GM11168 (cell line): ENCODE measurements around the gene EOLA1.
"Not testable (repeated sequence)": the region's sequence is repeated elsewhere in the genome, so short reads cannot be mapped to it uniquely, and the experiment has no call there.

ENCODE experiments used
- in situ Hi-C: fragments of 300-500 bp; cut with MboI; formaldehyde crosslinking; loops from one replicate; pipeline ENCODE4 v1.12.0; 2022; ENCODE audit warnings: low sequenced_read_pairs; ENCODE audit not compliant: unreplicated experiment

EOLA1 gene

DNA sequence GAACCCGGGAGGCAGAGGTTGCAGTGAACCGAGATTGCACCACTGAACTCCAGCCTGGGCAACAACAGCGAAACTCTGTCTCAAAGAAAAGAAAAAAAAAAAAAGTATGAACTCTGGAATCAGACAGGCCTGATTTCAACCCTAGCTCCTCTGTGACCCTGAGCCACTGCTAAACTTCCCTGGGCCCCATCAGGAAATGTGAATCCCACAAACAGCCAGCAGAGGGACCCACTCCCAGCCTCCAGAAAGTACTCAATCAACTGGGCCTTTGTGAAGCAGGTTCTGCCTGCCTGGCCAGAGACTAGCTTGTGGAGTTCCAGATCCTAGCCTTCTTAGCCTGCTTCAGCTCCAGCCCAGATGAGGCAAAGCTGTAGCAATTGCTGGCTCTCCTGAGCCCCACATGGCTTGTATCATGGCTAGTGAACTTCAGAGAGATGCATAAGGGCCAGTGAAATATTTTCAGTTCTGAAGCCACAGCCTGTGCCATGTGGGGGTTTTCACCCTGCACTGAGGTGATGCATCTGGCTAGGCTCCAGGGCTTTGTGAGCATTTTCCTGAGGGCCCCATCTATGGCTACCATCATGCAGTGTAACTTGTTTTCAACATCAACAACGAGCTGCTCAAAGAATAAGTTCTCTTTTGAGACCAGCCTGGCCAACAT lies 28.5 kb upstream of the EOLA1 start:
- in situ Hi-C loops = loop anchor here (25.0 kb wide), 1 partner anchor 125 kb away; the partner anchor contains the start of gene TMEM185A

DNA sequence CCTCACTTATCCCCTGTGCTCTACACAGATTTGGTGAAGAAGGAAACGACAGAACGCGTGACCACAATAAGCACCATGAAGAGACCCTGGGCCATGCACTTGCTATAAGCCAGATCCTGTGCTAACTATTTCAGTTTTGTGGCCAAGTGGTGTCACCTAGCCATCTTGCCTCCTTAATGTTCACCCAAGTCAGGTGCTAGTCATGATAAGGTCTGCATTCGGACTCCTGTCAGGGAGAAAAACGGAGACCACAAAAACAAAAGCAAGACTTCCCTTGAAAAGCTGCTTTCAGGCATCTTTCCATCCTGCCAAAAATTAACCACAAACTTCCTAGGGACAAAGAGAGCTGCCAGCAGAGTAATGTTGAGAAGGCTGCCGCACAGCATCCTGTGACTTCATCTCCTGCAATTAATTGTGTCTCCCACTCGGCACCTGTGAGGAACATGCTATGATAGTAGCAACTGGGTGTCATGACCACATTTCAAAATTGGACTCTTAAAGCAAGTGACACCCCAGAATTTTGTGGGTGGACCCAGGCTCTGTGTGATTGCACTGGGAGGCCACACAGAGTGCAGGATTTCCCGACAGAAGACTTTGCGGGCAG lies 26.9 kb upstream of the EOLA1 start:
- in situ Hi-C loops = loop anchor here (25.0 kb wide), 1 partner anchor 123 kb away; the partner anchor contains the start of gene TMEM185A

DNA sequence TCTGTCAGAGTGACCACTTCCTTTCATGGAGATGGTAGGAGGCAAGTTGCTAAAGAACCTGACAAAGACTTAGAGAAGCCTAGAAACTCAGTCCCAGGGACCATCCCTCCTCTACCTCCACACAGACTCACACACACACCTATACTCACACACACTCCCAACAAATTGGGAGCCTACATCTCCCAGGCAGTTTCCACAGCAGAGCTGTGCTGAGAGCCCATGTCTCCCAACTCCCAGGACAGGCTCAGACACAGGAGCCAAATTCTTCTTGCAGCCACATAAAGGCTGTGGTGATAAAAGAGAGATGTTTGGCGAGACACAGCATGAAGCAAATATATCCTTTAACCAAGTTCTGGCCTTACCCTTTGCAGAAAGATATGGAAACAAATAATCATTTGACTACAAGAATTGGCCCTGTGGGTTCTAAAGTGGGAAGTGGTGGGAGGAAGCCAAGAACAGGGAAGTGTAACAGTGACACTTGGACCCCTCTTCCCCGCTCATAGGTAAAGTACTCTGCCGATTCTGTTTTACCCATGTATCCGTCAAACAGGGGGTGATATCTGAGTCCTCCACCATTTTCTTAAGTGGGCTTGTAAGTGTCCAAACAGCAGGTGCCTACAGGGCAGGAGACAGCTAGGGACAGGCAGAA lies 24.7 kb upstream of the EOLA1 start:
- in situ Hi-C loops = loop anchor here (25.0 kb wide), 1 partner anchor 121 kb away; the partner anchor contains the start of gene TMEM185A

DNA sequence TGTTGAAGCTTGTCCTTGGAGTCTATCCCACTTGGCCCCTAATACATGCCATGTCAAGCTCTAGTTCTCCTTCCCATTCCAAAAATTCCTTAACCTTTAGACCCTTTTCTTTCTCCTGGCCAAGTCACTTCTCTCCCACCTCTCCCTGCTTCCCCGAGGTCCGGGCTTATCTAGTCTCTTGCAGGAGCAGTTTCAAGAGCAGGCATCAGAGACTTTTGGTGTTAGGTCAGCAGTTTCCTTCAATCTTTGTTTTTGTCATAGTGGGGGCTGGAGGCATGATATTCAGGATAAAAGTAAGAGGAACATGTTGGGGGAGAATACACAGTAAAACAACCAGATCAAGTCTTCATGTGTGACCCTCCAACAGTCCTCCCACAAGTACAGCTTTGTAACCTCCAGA lies 24.2 kb upstream of the EOLA1 start:
- in situ Hi-C loops = loop anchor here (25.0 kb wide), 1 partner anchor 121 kb away; the partner anchor contains the start of gene TMEM185A

DNA sequence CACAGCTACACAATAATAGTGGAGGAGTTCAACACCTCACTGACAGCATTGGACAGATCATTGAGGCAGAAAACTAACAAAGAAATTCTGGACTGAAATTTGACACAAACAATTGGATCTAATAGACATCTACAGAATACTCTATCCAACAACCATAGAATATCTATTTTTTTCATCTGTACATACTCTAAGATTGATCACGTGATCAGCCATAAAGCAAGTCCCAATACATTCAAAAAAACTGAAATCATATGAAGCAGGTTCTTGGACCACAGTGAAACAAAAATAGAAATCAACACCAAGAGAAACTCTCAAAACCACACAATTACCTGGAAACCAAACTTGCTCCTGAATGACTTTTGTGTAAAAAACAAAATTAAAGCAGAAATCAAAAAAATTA lies 23.5 kb upstream of the EOLA1 start:
- in situ Hi-C loops = loop anchor here (25.0 kb wide), 1 partner anchor 120 kb away; the partner anchor contains the start of gene TMEM185A

DNA sequence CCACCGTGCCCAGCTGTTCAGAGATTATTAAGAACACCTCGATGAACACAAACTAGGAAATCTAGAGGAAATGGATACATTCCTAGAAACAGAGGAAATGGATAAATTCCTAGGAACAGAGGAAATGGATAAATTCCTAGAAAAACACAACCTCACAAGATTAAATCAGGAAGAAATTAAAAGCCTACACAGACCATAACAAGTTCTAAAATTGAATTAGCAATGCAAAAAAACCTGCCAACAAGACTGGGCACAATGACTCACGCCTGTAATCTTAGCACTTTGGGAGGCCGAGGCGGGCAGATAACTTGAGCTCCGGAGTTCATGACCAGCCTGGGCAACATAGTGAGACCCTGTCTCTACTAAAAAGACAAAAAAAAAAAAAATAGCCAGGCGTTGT lies 22.6 kb upstream of the EOLA1 start:
- in situ Hi-C loops = loop anchor here (25.0 kb wide), 1 partner anchor 119 kb away; the partner anchor contains the start of gene TMEM185A

DNA sequence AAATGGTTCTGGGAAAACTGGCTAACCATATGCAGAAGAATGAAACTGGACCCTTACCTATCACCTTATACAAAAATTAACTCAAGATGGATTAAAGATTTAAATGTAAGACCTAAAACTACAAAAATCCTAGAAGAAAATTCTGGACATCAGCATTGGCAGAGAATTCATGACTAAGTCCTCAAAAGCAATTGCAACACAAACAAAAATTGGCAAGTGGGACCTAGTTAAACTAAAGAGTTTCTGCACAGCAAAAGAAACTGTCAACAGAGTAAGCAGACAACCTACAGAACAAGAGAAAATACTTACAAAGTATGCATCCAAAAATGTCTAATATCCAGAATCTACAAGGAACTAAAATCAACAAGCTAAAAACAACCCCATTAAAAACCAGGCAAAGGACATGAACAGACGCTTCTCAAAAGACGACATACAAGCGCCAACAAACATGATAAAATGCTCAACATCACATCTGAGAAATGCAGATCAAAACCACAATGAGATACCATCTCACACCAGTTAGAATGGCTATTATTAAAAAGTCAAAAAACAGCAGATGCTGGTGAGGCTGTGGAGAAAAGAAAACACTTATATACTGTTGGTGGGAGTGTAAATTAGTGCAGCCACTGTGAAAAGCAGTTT lies 20.1 kb upstream of the EOLA1 start:
- in situ Hi-C loops = loop anchor here (25.0 kb wide), 1 partner anchor 117 kb away; the partner anchor contains the start of gene TMEM185A

DNA sequence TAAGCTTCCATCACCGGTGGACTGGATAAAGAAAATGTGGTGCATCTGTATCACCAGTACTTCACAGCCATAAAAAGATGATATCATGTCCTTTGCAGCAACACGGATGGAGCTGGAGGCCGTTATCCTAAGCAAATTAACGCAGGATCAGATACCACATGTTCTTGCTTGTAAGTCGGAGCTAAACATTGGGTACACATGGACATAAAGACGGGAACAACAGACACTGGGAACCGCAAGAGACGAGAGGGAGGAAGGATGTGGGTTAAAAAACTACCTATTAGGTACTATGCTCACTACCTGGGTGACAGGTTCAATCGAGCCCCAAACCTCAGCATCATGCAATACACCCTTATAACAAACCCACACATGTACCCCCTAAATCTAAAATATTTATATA lies 19.4 kb upstream of the EOLA1 start:
- in situ Hi-C loops = loop anchor here (25.0 kb wide), 1 partner anchor 116 kb away; the partner anchor contains the start of gene TMEM185A

DNA sequence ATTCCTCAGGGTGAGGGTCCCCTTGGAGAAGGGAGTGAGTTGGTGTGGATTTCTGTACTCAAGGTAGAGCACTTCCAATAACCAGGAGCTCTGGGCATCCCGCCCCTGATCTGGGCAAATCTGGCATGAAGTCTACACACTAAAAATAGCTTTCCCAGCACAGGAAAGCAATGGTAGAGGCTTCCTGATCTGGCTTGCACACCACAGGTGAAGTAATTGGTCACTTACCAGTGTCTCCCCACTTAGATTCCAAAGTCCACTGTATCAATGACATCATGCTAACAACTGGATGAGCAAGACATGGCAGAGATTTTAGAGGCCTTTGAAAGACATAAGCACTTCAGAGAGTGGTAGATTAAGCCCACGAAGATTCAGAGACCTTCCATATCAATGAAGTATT lies 17.9 kb upstream of the EOLA1 start:
- in situ Hi-C loops = loop anchor here (25.0 kb wide), 1 partner anchor 114 kb away; the partner anchor contains the start of gene TMEM185A

DNA sequence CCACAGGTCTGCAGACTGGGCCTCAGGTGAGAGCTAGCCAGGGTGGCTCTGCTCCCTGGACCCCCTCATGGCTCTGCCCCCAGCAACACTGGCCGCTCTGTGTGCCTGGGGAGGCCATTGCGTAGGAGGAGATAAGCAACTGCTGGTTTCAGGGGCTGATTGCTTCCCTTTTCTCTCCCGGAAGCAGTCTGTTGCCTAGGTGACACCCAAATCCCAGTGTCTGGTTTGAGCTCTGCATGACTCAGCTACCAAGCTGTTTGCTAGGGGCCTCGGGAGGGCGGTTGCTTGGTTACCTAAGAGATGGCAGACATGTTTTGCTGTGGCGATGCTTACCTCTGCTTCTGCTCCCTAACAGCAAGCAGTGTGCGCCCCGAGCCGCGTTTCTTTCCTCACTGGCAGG lies 15.4 kb upstream of the EOLA1 start:
- in situ Hi-C loops = not testable (repeated sequence)

DNA sequence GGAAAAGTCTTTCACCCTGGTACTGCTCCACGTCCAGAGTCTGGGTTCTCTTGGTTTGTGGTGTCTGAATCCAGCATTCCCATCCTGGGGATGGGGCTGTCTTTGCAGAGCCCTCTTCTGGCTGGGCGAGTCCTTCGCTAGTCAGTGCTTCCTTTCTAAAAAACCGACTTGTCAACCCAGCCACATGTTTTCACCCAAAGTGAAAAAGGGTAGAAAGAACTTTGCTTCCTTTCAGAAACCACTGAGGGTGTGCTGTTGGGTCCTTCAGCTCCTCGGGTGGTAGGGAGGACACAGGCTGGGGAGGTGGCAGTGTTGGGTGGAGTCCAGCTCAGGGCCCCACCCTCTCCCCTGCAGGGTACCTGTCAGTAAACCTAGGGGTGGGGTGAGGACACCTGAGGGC lies 14.9 kb upstream of the EOLA1 start:
- in situ Hi-C loops = not testable (repeated sequence)

DNA sequence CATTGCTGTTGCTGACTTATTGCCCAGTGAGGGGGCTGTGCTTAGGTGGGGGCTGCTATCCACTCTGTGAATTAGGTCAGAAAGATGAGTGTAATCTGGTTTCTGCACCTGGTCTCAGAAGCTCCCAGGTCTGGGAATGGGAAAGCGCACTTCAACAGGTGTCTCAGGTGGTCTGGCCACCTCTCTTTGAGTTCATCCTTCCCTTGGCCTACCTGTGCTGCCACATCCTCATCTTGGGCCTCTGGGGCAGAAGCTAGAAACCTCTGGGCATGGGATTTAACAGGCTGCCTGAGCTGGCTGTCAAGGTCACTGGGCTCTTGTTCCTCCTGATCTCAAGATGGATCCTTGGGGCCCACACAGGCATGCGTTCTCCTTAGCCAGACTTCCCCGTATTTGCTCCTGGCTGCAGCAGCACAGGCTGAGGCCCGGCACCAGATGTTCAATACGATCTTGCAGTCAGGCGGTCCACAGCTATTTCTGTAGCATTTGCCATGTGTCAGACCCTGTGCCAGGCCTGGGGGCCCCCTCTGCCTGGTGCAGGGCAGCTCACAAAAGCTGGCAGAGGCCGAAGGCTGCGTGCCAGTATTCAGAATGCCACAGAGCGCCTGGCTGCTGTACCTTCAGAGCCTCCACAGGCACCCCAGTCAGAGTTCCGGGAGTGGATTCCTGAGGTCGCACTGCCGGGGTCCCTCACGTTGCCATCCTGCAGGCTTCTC lies 14.3 kb upstream of the EOLA1 start:
- in situ Hi-C loops = not testable (repeated sequence)

DNA sequence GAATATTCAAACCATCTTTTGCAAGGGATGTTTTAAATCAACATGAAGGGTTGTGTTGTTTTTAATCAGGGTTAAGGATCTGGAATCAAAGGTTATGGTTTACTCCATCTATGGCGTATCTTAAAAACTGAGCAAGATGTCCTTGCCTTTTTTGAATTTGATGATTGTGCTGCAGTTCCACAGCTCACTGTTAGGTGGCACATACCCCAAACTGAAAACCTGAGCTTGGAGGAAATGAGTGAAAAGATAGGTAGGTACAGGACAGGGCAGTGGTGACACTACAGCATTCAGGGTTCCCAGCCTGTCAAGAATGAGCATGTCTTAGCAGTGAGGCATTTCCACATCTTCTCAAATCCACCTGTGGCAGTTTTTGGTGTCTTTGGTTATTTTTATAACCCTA lies 13.1 kb upstream of the EOLA1 start:
- in situ Hi-C loops = no loop called here

DNA sequence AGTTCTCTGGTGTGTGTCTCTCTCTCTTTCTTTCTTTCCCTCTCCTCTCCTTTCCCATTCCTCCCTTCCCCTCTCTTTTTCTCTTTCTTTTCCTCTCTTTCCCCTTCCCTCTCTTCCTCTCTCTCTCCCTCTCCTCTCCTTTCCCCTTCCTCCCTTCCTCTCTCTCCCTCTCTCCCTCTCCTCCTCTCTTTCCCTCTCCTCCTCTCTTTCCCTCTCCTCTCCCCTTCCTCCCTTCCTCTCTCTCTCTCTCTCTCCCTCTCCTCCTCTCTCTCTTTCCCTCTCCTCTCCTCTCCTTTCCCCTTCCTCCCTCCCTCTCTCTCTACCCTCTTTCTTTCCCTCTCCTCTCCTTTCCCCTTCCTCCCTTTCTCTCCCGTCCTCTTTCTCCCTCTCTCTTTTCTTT lies 12.4 kb upstream of the EOLA1 start:
- in situ Hi-C loops = no loop called here

DNA sequence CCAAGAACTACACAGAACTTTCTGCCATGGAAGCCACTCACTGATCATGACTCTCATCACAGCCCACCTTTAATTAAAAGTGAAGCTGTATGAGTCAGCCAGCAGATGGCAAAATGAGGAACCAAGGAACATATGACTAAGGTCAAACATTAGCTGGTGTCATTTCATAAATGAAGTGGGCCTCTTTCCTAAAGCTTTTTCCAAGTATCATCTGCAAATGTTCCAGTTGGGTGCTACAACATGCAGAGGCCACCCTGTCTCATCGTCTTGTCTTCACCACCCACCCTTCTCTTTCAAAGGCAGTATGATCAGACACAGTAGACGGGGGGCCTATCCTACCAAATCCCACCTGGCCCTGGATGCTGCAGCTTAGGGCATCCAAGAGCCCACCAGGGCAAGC lies 9.2 kb upstream of the EOLA1 start:
- in situ Hi-C loops = loop anchor here (10.0 kb wide), 1 partner anchor 413 kb away; no protein-coding TSS in a partner anchor

DNA sequence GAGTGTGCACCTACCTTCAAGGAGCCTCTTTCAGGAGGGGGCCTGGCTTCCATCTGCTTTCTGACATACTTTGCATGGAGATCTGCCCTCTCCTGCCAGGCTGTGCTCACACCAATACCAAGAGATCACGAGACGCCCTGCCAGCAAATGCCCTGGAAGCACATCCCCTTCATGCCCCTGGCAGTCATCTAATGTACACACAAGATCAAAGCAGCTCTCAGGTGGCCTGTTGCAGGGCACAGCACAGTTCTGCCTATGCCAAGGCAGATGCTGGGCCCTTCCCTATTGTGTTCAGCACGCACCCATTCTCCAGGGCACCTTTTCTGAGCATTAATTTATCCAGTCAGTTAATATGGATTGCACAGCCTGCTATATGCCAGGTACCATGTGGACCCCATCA lies 7.9 kb upstream of the EOLA1 start:
- in situ Hi-C loops = loop anchor here (10.0 kb wide), 1 partner anchor 412 kb away; no protein-coding TSS in a partner anchor

DNA sequence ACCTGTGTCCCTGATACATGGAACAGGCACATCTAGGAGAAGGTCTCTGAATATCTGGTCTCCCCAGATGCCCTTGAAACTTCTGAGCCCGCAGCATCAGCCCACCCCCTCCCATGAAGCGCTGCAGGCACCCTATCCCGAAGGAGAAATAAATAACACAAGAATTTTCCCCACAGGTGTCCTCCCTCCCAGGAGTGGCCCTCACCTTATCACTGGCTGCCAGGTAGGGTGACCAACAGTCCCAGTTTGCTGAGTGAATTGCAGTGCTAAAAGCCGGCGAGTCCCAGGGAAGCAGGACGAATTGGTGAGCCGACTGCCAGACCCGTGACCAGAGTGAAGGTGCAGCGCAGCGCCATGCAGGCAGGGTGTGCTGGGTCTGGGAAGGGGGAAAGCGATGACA lies 6.8 kb upstream of the EOLA1 start:
- in situ Hi-C loops = loop anchor here (10.0 kb wide), 1 partner anchor 411 kb away; no protein-coding TSS in a partner anchor

DNA sequence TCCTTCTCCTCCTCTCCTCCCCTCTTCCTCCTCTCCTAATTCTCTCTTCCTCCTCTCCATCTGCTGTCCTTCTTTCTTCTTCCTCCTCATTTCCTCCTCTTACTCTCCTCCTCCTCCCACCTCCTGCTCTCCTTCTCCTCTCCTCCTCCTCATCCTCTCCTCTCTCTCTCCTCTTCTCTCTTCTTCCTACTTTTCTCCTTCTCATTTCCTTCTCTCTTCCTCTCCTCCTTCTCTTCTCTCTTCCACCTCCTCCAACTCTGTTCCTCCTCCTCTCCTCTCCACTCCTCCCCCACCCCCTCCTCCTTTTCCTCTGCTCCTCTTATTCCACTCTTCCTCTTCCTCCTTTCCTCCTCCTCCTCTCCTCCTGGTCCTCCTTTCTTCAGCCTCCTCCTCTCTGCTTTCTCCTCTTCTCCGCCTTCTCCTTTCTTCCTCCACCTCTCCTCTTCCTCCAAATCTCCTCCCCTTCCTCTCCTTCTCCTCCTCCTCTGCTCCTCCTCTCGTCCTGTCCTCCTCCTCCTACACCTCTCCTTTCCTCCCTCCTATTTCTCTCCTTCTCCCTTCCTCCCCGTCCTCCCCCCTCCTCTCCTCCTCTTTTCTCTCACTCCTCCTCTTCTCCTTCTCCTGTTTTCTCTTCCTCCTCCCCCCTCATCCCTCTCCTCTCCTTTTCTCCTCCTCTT lies 5.7 kb upstream of the EOLA1 start:
- in situ Hi-C loops = loop anchor here (10.0 kb wide), 1 partner anchor 410 kb away; no protein-coding TSS in a partner anchor

DNA sequence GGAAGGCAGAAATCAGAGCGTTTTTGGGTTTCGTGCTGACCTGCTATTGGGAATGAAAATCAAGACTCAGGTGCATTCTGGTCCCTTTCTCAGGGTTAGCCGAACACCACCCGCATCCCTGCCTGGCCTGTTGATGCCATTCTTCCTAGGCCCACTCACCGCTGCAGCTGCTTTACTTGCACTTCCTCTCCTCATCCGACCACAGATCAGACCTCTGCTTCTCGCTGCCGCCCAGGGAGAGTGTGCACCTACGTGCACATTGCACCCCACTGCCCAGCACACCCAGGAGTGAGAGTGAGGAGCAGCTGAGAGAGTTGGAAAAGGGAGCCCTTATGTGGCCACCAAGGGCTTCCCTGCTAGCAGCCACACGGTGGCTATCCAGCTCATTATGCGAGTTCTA lies 3.3 kb upstream of the EOLA1 start:
- in situ Hi-C loops = loop anchor here (10.0 kb wide), 1 partner anchor 407 kb away; no protein-coding TSS in a partner anchor
